Fibroblast of the aortic adventitia (primary cell): ENCODE data around the gene VSIG4. TPM values are rescaled to one million over a fixed set of nuclear protein-coding genes. Genes with fewer than 3 reads are reported as not detected.

Source experiments
- DNase-seq: peaks from one replicate; pipeline ENCODE4 v3.0.0-alpha.2; 2010; ENCODE audit warnings: low read depth
- H3K4me3 ChIP-seq: 2 replicates; pipeline ENCODE4 v1.5.1; 2011; ENCODE audit warnings: low read depth, mild to moderate bottlenecking, control low read depth, low read length, moderate library complexity
- total RNA-seq: library from RNA; depleted of rRNA; stranded (reverse); fragments of >200 nt; gene quantifications from 2 replicates; pipeline ENCODE4 v1.2.3, GENCODE V29; 2012; ENCODE audit warnings: low replicate concordance
- TF ChIP-seq, protein P1 (sequence below): IDR thresholded peaks from 2 replicates; pipeline ENCODE4 v1.5.1; 2011; ENCODE audit warnings: mild to moderate bottlenecking, low read length, control low read depth, inconsistent platforms; ENCODE audit not compliant: insufficient read depth

The VSIG4 gene
- total RNA-seq, 1 donor, result not detected

DNA sequence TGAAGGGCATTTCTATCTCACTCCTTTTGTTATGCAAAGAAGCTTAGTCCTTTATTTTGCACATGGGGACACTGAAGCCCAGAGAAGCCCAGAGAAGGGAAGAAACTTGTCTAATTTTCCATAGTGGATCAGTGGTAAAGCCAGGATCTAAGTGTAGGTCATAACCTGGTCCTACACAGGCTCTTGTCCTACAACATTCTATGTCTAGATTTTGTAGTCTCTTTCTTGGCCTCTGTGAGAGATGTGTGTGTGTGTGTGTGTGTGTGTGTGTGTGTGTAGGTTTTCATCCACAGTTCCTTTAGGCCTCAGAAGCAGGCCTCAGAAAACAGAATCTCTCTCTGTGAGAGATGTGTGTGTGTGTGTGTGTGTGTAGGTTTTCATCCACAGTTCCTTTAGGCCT lies 38.3 kb downstream of the VSIG4 start:
- no peak overlapping the region for H3K4me3 ChIP-seq
- DNase-seq, result no peak
- TF ChIP-seq, protein P1, sequence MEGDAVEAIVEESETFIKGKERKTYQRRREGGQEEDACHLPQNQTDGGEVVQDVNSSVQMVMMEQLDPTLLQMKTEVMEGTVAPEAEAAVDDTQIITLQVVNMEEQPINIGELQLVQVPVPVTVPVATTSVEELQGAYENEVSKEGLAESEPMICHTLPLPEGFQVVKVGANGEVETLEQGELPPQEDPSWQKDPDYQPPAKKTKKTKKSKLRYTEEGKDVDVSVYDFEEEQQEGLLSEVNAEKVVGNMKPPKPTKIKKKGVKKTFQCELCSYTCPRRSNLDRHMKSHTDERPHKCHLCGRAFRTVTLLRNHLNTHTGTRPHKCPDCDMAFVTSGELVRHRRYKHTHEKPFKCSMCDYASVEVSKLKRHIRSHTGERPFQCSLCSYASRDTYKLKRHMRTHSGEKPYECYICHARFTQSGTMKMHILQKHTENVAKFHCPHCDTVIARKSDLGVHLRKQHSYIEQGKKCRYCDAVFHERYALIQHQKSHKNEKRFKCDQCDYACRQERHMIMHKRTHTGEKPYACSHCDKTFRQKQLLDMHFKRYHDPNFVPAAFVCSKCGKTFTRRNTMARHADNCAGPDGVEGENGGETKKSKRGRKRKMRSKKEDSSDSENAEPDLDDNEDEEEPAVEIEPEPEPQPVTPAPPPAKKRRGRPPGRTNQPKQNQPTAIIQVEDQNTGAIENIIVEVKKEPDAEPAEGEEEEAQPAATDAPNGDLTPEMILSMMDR, result no peak

DNA sequence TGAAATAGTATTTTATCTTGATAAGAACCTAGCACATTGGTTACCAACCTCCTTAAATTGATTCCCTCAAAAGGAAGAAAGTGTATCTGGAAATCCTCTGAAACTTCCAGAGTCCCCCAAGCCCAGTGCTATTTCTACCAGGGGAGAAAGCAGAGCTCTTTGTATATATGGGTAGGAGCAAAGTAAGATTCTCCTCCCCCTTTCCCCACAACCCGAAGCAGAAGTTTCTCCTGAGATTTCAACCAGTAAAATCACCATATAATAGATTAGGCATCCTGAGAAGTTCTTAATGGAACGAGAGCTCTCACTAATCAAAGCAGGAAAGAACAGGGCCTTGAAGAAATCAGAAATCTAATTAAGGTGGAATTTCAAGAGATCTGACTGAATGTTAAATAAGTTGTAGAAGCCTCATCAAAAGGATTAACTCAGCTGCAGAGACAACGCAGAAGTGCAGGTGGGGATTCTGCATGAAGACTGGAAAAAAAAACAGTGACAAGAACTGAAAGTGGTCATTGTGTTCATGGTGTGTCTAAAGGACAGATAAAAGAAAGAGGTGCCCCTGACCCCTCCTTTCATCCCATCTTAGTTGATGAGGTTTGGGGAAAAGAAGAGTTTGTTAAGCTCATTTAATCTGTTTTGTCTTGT lies 39.1 kb downstream of the VSIG4 start:
- TF ChIP-seq, protein P1, result no peak
- H3K4me3 ChIP-seq, result no peak overlapping the region
- DNase-seq, result no peak

DNA sequence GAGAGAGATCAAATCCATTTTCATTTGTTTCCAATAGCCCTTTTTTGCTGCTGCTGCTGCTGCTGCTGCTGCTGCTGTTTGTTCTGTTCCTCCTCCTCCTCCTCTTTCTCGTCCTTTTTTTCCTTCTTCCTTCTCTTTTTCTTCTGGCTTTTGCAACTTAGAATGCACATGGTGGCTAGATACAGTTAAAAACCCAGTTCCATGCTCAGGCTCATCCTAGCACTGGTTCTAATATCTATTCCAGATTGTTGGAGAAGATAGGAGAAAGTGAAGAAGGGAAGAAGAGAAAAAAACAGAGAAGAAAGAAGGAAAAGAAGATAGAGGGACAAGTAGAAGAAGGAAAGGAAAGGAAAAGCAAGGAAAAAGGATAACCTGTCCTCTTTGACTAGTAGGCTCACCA lies 39.7 kb downstream of the VSIG4 start:
- H3K4me3 ChIP-seq, result no peak overlapping the region
- no peak for DNase-seq
- TF ChIP-seq, protein P1, result no peak

DNA sequence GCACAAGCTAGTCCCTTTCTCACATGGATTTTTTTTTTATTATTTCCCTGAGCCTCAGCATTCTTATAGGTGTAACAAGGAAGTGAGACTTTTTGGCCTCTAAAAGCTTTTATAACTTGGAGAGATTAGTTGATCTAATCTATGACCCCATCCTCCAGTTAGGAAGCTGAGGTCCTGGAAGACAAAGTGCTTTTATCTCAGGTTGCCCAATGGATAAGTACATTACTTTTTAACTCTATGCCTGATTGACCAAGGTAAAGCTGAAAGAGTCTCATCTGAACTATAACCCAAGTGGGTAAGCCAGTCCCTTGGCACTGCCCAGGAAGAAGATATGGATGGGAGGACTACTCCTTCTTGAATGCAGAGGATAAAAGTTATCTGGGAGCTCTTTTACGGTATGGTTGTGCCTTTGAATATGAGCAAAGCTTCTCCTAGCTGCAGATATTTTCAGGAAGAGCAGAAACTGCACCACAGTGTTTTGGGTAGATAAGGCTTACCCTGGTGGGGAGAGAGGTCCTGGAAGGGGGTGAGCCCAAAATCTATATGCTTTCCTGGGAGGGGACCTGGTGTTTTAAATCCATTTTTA lies 40.2 kb downstream of the VSIG4 start:
- H3K4me3 ChIP-seq, result no peak overlapping the region
- no peak for DNase-seq
- TF ChIP-seq, protein P1, result no peak

DNA sequence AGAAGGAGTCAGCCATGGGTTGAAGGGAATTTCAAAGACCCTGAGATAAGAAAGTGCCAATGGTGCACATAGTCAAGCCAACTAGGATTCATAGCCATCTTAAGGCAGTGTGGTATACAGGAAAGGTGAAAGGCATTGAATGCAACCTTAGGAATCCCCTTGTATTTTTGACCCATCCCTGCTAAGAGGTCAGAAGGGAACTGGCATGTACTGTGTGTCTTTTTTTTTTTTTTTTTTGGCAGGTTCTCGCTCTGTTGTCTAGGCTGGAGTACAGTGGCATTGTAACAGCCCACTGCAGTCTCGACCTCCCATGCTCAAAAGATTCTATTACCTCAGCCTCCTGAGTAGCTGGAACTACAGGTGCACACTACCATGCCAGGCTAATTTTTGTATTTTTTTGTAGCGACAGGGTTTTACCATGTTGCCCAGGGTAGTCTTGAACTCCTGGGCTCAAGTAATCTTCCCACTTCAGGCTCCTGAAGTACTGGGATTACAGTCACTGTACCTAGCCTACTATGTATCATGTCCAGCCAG lies 40.8 kb downstream of the VSIG4 start:
- TF ChIP-seq, protein P1, result no peak
- DNase-seq, result no peak
- no peak overlapping the region for H3K4me3 ChIP-seq

DNA sequence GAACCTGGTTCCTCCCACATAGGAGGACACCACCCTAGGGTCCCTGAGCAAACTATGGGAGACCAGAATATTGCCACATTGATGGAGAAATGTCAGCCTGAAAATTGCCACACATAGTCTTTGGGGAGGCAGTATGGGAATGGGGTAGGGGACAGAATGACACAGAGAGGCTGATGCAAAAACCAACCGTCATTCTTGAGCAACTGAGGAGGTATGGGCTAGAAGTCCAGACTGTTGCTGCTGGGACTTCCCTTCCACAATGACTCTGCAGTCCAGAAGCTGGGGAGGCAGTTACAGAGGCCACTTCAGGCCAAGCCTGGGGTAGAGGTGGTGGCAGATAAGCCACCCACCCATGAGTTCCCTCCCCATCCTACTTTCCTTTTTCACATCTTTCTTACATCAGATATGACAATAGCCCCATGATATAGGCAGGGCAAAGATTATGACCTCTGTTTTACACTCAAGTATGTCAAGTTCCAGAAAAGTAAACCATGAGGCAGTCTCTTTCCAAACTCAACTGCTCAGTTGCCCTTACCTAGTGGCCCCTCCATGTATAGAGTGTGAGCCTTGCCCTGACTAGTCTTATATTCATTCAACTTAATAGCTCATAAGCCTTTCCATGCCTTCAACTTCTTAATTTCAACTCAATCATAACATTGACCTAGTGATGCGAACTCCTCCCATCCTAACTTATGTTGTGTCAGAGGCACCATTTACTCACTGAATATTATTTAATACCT lies 41.7 kb downstream of the VSIG4 start:
- no peak for DNase-seq
- H3K4me3 ChIP-seq, result no peak overlapping the region
- TF ChIP-seq, protein P1, result no peak
